Ammon's horn (tissue), 1 donor: ENCODE data around the gene KISS1R.
"Not testable (repeated sequence)": the region's sequence is repeated elsewhere in the genome, so short reads cannot be mapped to it uniquely, and the experiment has no call there.

Source experiments
- DNase-seq: peaks from one replicate; pipeline ENCODE4 v3.0.0-alpha.2; 2016; ENCODE audit warnings: low spot score

The KISS1R gene

GRCh38 chr19:953445-954271, 36.5 kb downstream of the KISS1R start:
- DNase-seq = no peak

- DNase-seq = no peak
Observed at GRCh38 chr19:954272-954671, 37.1 kb downstream of the KISS1R start.

GRCh38 chr19:954672-955494, 37.8 kb downstream of the KISS1R start:
- DNase-seq = no peak

GRCh38 chr19:955803-956765, 39.0 kb downstream of the KISS1R start:
- DNase-seq = no peak

- no peak for DNase-seq
Observed at GRCh38 chr19:956766-957440, 39.8 kb downstream of the KISS1R start.

GRCh38 chr19:957578-957977, 40.4 kb downstream of the KISS1R start:
- not testable (repeated sequence) for DNase-seq

GRCh38 chr19:958967-959855, 42.1 kb downstream of the KISS1R start:
- DNase-seq = peak; percentile 43

- no peak for DNase-seq
Observed at GRCh38 chr19:960020-960419, 42.9 kb downstream of the KISS1R start.

- DNase-seq = no peak
Observed at GRCh38 chr19:960601-960938, 43.4 kb downstream of the KISS1R start.

- DNase-seq = no peak
Observed at GRCh38 chr19:961866-962620, 44.9 kb downstream of the KISS1R start.

- no peak for DNase-seq
Observed at GRCh38 chr19:962683-963400, 45.7 kb downstream of the KISS1R start.

GRCh38 chr19:963486-963951, 46.4 kb downstream of the KISS1R start:
- DNase-seq = no peak

GRCh38 chr19:964116-964520, 47.0 kb downstream of the KISS1R start:
- no peak for DNase-seq

GRCh38 chr19:964761-965694, 47.9 kb downstream of the KISS1R start:
- no peak for DNase-seq

GRCh38 chr19:966485-967088, 49.5 kb downstream of the KISS1R start:
- no peak for DNase-seq
